Measurements from ENCODE around the gene ZNF296. TPM values are rescaled to one million over a fixed set of nuclear protein-coding genes. Genes with fewer than 3 reads are reported as not detected.

Gene ZNF296
- total and polyA plus RNA-seq, 2 of the 13 experiments (the other 11 are each of a cell fraction or from before 2014, with no cell fraction given), result 0.26 to 0.62 TPM

DNA sequence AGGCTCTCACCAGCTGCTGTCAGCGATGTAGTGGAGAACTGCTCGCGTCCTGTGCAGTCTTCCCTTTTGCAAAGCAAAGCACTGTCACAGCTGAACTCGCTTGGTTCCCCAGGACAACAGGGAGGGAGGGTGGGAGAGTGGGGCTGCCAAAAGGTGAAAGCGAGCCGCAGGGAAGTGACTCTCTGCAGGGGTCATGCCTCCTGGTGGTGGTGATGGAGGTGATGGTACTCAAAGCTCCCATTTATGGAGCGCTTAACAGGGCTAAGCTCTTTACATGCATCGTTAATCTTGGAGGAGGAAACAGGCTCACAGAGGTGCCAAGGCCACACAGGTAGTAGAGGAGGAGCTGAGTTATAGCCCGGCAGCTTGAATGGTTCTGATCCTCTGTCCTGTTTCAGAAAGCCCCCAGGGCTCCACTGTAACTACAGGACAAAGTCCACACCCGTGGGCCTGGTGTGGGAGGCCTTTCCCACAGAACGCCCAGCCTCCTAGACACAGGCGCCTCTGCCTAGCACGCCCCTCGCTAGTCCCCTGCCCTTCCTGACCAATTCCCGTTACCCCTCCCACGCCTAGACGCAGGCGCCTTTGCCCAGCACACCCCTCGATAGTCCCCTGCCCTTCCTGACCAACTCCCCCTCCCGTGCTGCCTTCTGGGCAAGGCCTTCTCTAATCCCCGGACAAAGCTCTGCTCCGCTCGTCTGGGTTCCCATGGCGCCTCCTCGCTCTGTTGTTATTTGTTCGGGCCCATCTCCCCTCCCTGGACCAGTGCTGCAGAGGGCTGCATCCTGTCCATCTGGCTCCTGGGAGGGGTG lies 27.4 kb upstream of the ZNF296 start (continued):
- TF ChIP-seq CBX2 (IDR thresholded peaks at IDR 0.05; ENCODE audit: low read depth, low read length), result no peak
- TF ChIP-seq CBX2 (CRISPR knock-in tag; IDR thresholded peaks at IDR 0.05; ENCODE audit: low read depth), result no peak
- no peak for TF ChIP-seq SP1 (IDR thresholded peaks at IDR 0.05)
- no peak for TF ChIP-seq SP1 (CRISPR knock-in tag; IDR thresholded peaks at IDR 0.05)
- TF ChIP-seq FOSL2 (CRISPR knock-in tag; IDR thresholded peaks at IDR 0.05), result no peak
- TF ChIP-seq, protein P1, sequence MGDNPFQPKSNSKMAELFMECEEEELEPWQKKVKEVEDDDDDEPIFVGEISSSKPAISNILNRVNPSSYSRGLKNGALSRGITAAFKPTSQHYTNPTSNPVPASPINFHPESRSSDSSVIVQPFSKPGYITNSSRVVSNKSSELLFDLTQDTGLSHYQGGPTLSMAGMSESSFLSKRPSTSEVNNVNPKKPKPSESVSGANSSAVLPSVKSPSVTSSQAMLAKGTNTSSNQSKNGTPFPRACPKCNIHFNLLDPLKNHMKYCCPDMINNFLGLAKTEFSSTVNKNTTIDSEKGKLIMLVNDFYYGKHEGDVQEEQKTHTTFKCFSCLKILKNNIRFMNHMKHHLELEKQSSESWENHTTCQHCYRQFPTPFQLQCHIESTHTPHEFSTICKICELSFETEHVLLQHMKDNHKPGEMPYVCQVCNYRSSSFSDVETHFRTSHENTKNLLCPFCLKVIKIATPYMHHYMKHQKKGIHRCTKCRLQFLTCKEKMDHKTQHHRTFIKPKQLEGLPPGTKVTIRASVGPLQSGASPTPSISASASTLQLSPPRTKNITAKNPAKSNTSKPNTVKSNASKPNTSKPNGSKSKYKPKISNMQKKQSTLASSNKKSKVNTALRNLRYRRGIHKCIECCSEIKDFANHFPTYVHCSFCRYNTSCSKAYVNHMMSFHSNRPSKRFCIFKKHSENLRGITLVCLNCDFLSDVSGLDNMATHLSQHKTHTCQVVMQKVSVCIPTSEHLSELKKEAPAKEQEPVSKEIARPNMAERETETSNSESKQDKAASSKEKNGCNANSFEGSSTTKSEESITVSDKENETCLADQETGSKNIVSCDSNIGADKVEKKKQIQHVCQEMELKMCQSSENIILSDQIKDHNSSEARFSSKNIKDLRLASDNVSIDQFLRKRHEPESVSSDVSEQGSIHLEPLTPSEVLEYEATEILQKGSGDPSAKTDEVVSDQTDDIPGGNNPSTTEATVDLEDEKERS (CRISPR knock-in tag; IDR thresholded peaks at IDR 0.05), result 0 out of 2 replicates have a peak, but pooled peaks have one; percentile 46
- TF ChIP-seq ADNP (CRISPR knock-in tag; IDR thresholded peaks at IDR 0.05), result no peak
- no peak for TF ChIP-seq RELA (CRISPR knock-in tag; IDR thresholded peaks at IDR 0.05)
- TF ChIP-seq ZFP41 (CRISPR knock-in tag; IDR thresholded peaks at IDR 0.05; ENCODE audit: borderline replicate concordance), result no peak
- no peak for TF ChIP-seq DPF2 (CRISPR knock-in tag; IDR thresholded peaks at IDR 0.05; ENCODE audit: borderline replicate concordance, low read depth)
- TF ChIP-seq PTBP1 (IDR thresholded peaks at IDR 0.05; ENCODE audit: low read depth, low read length, poor library complexity, severe bottlenecking), result no peak
- no peak for TF ChIP-seq MLLT10 (CRISPR knock-in tag; IDR thresholded peaks at IDR 0.05)
- no peak for TF ChIP-seq HDAC6 (IDR thresholded peaks at IDR 0.05; ENCODE audit: low read depth, low read length)
- no peak for TF ChIP-seq SOX13 (IDR thresholded peaks at IDR 0.05)
- TF ChIP-seq SOX13 (CRISPR knock-in tag; conservative IDR thresholded peaks at IDR 0.05 in 1 of 2, IDR thresholded peaks at IDR 0.05 in 1 of 2), result peak in 1 of 2 experiments; percentile 28; a peak in 1 of 4 replicates
- no peak for TF ChIP-seq ZSCAN31 (CRISPR knock-in tag; IDR thresholded peaks at IDR 0.05; ENCODE audit: low read depth)
- TF ChIP-seq ZNF33B (CRISPR knock-in tag; IDR thresholded peaks at IDR 0.05), result no peak
- 0 out of 2 replicates have a peak, but pooled peaks have one; percentile 26 for TF ChIP-seq RFXANK (CRISPR knock-in tag; IDR thresholded peaks at IDR 0.05)
- no peak for TF ChIP-seq ZNF484 (CRISPR knock-in tag; IDR thresholded peaks at IDR 0.05; ENCODE audit: borderline replicate concordance, low read depth)
- TF ChIP-seq KMT2A (CRISPR knock-in tag; IDR thresholded peaks at IDR 0.05), result peak; percentile 64; the same call in 1 of the 2 replicates
- TF ChIP-seq, protein P2, sequence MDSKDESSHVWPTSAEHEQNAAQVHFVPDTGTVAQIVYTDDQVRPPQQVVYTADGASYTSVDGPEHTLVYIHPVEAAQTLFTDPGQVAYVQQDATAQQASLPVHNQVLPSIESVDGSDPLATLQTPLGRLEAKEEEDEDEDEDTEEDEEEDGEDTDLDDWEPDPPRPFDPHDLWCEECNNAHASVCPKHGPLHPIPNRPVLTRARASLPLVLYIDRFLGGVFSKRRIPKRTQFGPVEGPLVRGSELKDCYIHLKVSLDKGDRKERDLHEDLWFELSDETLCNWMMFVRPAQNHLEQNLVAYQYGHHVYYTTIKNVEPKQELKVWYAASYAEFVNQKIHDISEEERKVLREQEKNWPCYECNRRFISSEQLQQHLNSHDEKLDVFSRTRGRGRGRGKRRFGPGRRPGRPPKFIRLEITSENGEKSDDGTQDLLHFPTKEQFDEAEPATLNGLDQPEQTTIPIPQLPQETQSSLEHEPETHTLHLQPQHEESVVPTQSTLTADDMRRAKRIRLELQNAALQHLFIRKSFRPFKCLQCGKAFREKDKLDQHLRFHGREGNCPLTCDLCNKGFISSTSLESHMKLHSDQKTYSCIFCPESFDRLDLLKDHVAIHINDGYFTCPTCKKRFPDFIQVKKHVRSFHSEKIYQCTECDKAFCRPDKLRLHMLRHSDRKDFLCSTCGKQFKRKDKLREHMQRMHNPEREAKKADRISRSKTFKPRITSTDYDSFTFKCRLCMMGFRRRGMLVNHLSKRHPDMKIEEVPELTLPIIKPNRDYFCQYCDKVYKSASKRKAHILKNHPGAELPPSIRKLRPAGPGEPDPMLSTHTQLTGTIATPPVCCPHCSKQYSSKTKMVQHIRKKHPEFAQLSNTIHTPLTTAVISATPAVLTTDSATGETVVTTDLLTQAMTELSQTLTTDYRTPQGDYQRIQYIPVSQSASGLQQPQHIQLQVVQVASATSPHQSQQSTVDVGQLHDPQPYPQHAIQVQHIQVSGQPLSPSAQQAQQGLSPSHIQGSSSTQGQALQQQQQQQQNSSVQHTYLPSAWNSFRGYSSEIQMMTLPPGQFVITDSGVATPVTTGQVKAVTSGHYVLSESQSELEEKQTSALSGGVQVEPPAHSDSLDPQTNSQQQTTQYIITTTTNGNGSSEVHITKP (CRISPR knock-in tag; IDR thresholded peaks at IDR 0.05; ENCODE audit: low read depth), result no peak
- no peak for TF ChIP-seq CENPT (CRISPR knock-in tag; IDR thresholded peaks at IDR 0.05; ENCODE audit: low read depth)
- TF ChIP-seq RXRB (CRISPR knock-in tag; IDR thresholded peaks at IDR 0.05; ENCODE audit: borderline replicate concordance), result 0 out of 2 replicates have a peak, but pooled peaks have one; percentile 13
